ENCODE measurements around the gene FARP2.

The FARP2 gene

GRCh38 chr2:241308832-241309500 lies 47.1 kb upstream of the FARP2 start:
- no peak for TF ChIP-seq OSR1 (CRISPR knock-in tag; IDR thresholded peaks at IDR 0.05)
- no peak for TF ChIP-seq TSHZ2 (CRISPR knock-in tag; IDR thresholded peaks at IDR 0.05)
- no peak for TF ChIP-seq POU6F1 (CRISPR knock-in tag; IDR thresholded peaks at IDR 0.05; ENCODE audit: borderline replicate concordance, low read depth)
- no peak for TF ChIP-seq BACH2 (CRISPR knock-in tag; IDR thresholded peaks at IDR 0.05; ENCODE audit: borderline replicate concordance)
- no peak for TF ChIP-seq ZFP30 (CRISPR knock-in tag; IDR thresholded peaks at IDR 0.05)
- TF ChIP-seq ZFP3 (CRISPR knock-in tag; IDR thresholded peaks at IDR 0.05), result no peak
- no peak for TF ChIP-seq TCF4 (CRISPR knock-in tag; IDR thresholded peaks at IDR 0.05; ENCODE audit: borderline replicate concordance)
- no peak for ATAC-seq

GRCh38 chr2:241309684-241310117 lies 46.4 kb upstream of the FARP2 start:
- peak; percentile 47; the same call in 2 of the 3 replicates for ATAC-seq
- no peak for TF ChIP-seq ISL1 (CRISPR knock-in tag; IDR thresholded peaks at IDR 0.05)
- TF ChIP-seq TSHZ2 (CRISPR knock-in tag; IDR thresholded peaks at IDR 0.05), result no peak
- TF ChIP-seq BACH2 (CRISPR knock-in tag; IDR thresholded peaks at IDR 0.05; ENCODE audit: borderline replicate concordance), result no peak
- TF ChIP-seq ZNF70 (CRISPR knock-in tag; IDR thresholded peaks at IDR 0.05), result no peak
- TF ChIP-seq PATZ1 (CRISPR knock-in tag; IDR thresholded peaks at IDR 0.05; ENCODE audit: borderline replicate concordance), result no peak
- TF ChIP-seq CSRNP3 (CRISPR knock-in tag; IDR thresholded peaks at IDR 0.05), result no peak

GRCh38 chr2:241310917-241311566 lies 45.0 kb upstream of the FARP2 start:
- no peak for ATAC-seq
- no peak for TF ChIP-seq CSRNP3 (CRISPR knock-in tag; IDR thresholded peaks at IDR 0.05)
- no peak for TF ChIP-seq ZC3H10 (CRISPR knock-in tag; IDR thresholded peaks at IDR 0.05)
- TF ChIP-seq ZNF565 (CRISPR knock-in tag; conservative IDR thresholded peaks at IDR 0.05; ENCODE audit: low read depth), result no peak
- TF ChIP-seq ESRRG (CRISPR knock-in tag; IDR thresholded peaks at IDR 0.05), result no peak
- no peak for TF ChIP-seq TOX (CRISPR knock-in tag; IDR thresholded peaks at IDR 0.05; ENCODE audit: borderline replicate concordance)
- no peak for TF ChIP-seq ZFP3 (CRISPR knock-in tag; IDR thresholded peaks at IDR 0.05)
- no peak for TF ChIP-seq ZFP30 (CRISPR knock-in tag; IDR thresholded peaks at IDR 0.05)
- no peak for TF ChIP-seq ISL1 (CRISPR knock-in tag; IDR thresholded peaks at IDR 0.05)
- TF ChIP-seq POU6F1 (CRISPR knock-in tag; IDR thresholded peaks at IDR 0.05; ENCODE audit: borderline replicate concordance, low read depth), result no peak
- no peak for TF ChIP-seq OSR1 (CRISPR knock-in tag; IDR thresholded peaks at IDR 0.05)
- no peak for TF ChIP-seq PPARA (CRISPR knock-in tag; IDR thresholded peaks at IDR 0.05; ENCODE audit: borderline replicate concordance)
- TF ChIP-seq TSHZ2 (CRISPR knock-in tag; IDR thresholded peaks at IDR 0.05), result no peak
- no peak for TF ChIP-seq CSDC2 (CRISPR knock-in tag; IDR thresholded peaks at IDR 0.05)
